WERI-Rb-1 (cell line): ENCODE measurements around the gene ZNF541.

Experiments
- DNase-seq: peaks from one replicate; pipeline ENCODE4 v3.0.0-alpha.2; 2020
- H3K27ac ChIP-seq: fragments of 250-450 bp; sonication (Bioruptor Pico); 2 replicates; pipeline ENCODE4 v1.5.1; 2020; ENCODE audit warnings: mild to moderate bottlenecking, moderate library complexity
- H3K27me3 ChIP-seq: fragments of 250-450 bp; sonication (Bioruptor Pico); 2 replicates; pipeline ENCODE4 v1.5.1; 2021; ENCODE audit warnings: mild to moderate bottlenecking, low read depth, moderate library complexity; ENCODE audit not compliant: insufficient read depth, severe bottlenecking
- H3K36me3 ChIP-seq: fragments of 250-450 bp; sonication (Bioruptor Pico); 2 replicates; pipeline ENCODE4 v1.5.1; 2020; ENCODE audit warnings: mild to moderate bottlenecking, moderate library complexity
- H3K4me3 ChIP-seq: 2 replicates; pipeline ENCODE4 v1.5.1; 2011; ENCODE audit warnings: low read depth, mild to moderate bottlenecking, control low read depth, low read length
- H3K9me3 ChIP-seq: fragments of 250-450 bp; sonication (Bioruptor Pico); 2 replicates; pipeline ENCODE4 v1.5.1; 2021; ENCODE audit warnings: mild to moderate bottlenecking, moderate library complexity; ENCODE audit not compliant: severe bottlenecking
- CTCF ChIP-seq: IDR thresholded peaks from 2 replicates; pipeline ENCODE4 v1.5.1; 2011; ENCODE audit warnings: low read depth, mild to moderate bottlenecking, control low read depth, inconsistent platforms, low read length

ZNF541 gene

GRCh38 chr19:47523473-47523872 lies 49.5 kb downstream of the ZNF541 start:
- no peak overlapping the region for H3K4me3 ChIP-seq
- H3K36me3 ChIP-seq: no peaks in the 10 kb centered on the region
- DNase-seq: no peak
- H3K9me3 ChIP-seq: peaks cover 2% of the 10 kb centered on the region
- H3K27me3 ChIP-seq: no peaks in the 10 kb centered on the region
- no peak overlapping the region for H3K27ac ChIP-seq
- no peak for TF ChIP-seq CTCF
